Fibroblast of lung (primary cell): ENCODE results near the gene ZFPM1. TPM values are rescaled to one million over a fixed set of nuclear protein-coding genes. Genes with fewer than 3 reads are reported as not detected.

Experiments used
- DNase-seq, 2 donors: peaks; one replicate each; pipeline versions ENCODE4 v3.0.0 to v3.0.0-alpha.2; 2010; ENCODE audit warnings: low read depth in 2 of 2
- H2AFZ ChIP-seq: 2 replicates; pipeline ENCODE4 v1.5.1; 2012; ENCODE audit warnings: low read length, control low read depth, inconsistent platforms
- H3K27ac ChIP-seq: 2 replicates; pipeline ENCODE4 v1.5.1; 2011; ENCODE audit warnings: low read length, control low read depth; ENCODE audit not compliant: insufficient read depth
- H3K27me3 ChIP-seq: 2 replicates; pipeline ENCODE4 v1.5.1; 2011; ENCODE audit warnings: mild to moderate bottlenecking, low read length; ENCODE audit not compliant: control insufficient read depth, insufficient read depth
- H3K36me3 ChIP-seq: 2 replicates; pipeline ENCODE4 v1.5.1; 2011; ENCODE audit warnings: low read length; ENCODE audit not compliant: control insufficient read depth, insufficient read depth
- H3K4me1 ChIP-seq: 2 replicates; pipeline ENCODE4 v1.5.1; 2011; ENCODE audit warnings: low read length; ENCODE audit not compliant: control insufficient read depth, insufficient read depth; ENCODE audit errors: extremely low read depth
- H3K4me2 ChIP-seq: 2 replicates; pipeline ENCODE4 v1.5.1; 2011; ENCODE audit warnings: low read length, control low read depth; ENCODE audit not compliant: insufficient read depth; ENCODE audit errors: extremely low read depth
- H3K4me3 ChIP-seq, 4 experiments: fragments of 200-600 bp in 1 of 4; sonication (generic) in 1 of 4; replicated peaks in 1 of 4; 2 replicates each; pipeline ENCODE4 v1.5.1; 2011 to 2016; ENCODE audit warnings: low read length in 4 of 4, low read depth in 3 of 4, mild to moderate bottlenecking in 3 of 4, control low read depth in 2 of 4, inconsistent platforms in 1 of 4, mixed read lengths in 1 of 4; ENCODE audit not compliant: insufficient read depth in 1 of 4; ENCODE audit errors: control extremely low read depth in 1 of 4
- H3K79me2 ChIP-seq: 2 replicates; pipeline ENCODE4 v1.5.1; 2012; ENCODE audit warnings: mild to moderate bottlenecking, low read length, inconsistent platforms; ENCODE audit not compliant: control insufficient read depth, insufficient read depth
- H3K9ac ChIP-seq: 2 replicates; pipeline ENCODE4 v1.5.1; 2011; ENCODE audit warnings: mild to moderate bottlenecking, low read length, control low read depth; ENCODE audit not compliant: insufficient read depth
- H3K9me3 ChIP-seq: 2 replicates; pipeline ENCODE4 v1.5.1; 2012; ENCODE audit warnings: low read depth, low read length; ENCODE audit not compliant: control insufficient read depth, insufficient read depth
- H4K20me1 ChIP-seq: 2 replicates; pipeline ENCODE4 v1.5.1; 2011; ENCODE audit warnings: low read length; ENCODE audit not compliant: control insufficient read depth, insufficient read depth; ENCODE audit errors: extremely low read depth
- CTCF ChIP-seq, 2 donors: IDR thresholded peaks in 1 of 2; conservative IDR thresholded peaks in 1 of 2; 1 replicate in 1 of 2; 2 replicates in 1 of 2; pipeline ENCODE4 v1.5.1; 2011 to 2012; ENCODE audit warnings: low read length in 2 of 2, control low read depth in 1 of 2, inconsistent platforms in 1 of 2, low read depth in 1 of 2, mild to moderate bottlenecking in 1 of 2
- EZH2 ChIP-seq: IDR thresholded peaks from 2 replicates; pipeline ENCODE4 v1.5.1; 2012; ENCODE audit warnings: low read length, control low read depth, mild to moderate bottlenecking; ENCODE audit errors: missing control alignments
- polyA plus RNA-seq, 2 donors: library from polyadenylated mRNA; depleted of rRNA in 1 of 2; stranded (reverse) in 1 of 2; unstranded in 1 of 2; fragments of >200 nt; gene quantifications; 2 replicates each; pipeline ENCODE4 v1.2.1, GENCODE V29; 2011 to 2012; ENCODE audit warnings: missing spikeins in 1 of 2
- total RNA-seq: library from RNA; depleted of rRNA; stranded (reverse); fragments of >200 nt; gene quantifications from 2 replicates; pipeline ENCODE4 v1.2.1, GENCODE V29; 2014

ZFPM1 gene
- total and polyA plus RNA-seq, 2 donors (not counting 1 experiment from before 2014, with no cell fraction given) = 0.27 to 1.7 TPM

GRCh38 chr16:88536510-88536909 is 83.4 kb downstream of the ZFPM1 start:
- H3K4me1 ChIP-seq = peaks cover 5% of the 10 kb centered on the region
- peaks cover 6% of the 10 kb centered on the region for H3K36me3 ChIP-seq
- no peak for DNase-seq
- H3K4me2 ChIP-seq = no peak overlapping the region
- TF ChIP-seq EZH2 (no peak), CTCF (conservative IDR thresholded peaks at IDR 0.05 in 1 of 2, IDR thresholded peaks at IDR 0.05 in 1 of 2; ENCODE audit: low read depth in 1 of 2, low read length in 2 of 2) (no peak)
- no peaks in the 10 kb centered on the region for H3K9me3 ChIP-seq
- no peak overlapping the region for H3K4me3 ChIP-seq
- no peak overlapping the region for H3K9ac ChIP-seq
- H3K27ac ChIP-seq = no peak overlapping the region
- peaks cover 26% of the 10 kb centered on the region for H3K27me3 ChIP-seq
- no peaks in the 10 kb centered on the region for H4K20me1 ChIP-seq
- no peak overlapping the region for H2AFZ ChIP-seq
- no peaks in the 10 kb centered on the region for H3K79me2 ChIP-seq

- no peak overlapping the region for H3K9ac ChIP-seq
- DNase-seq = no peak
- H3K9me3 ChIP-seq = no peaks in the 10 kb centered on the region
- H3K4me3 ChIP-seq = no peak overlapping the region
- peaks cover 5% of the 10 kb centered on the region for H3K4me1 ChIP-seq
- H2AFZ ChIP-seq = no peak overlapping the region
- H3K27ac ChIP-seq = no peak overlapping the region
- H3K36me3 ChIP-seq = peaks cover 5% of the 10 kb centered on the region
- no peak for TF ChIP-seq CTCF (conservative IDR thresholded peaks at IDR 0.05 in 1 of 2, IDR thresholded peaks at IDR 0.05 in 1 of 2; ENCODE audit: low read depth in 1 of 2, low read length in 2 of 2)
- no peak for TF ChIP-seq EZH2
- H3K27me3 ChIP-seq = peaks cover 28% of the 10 kb centered on the region
- H4K20me1 ChIP-seq = no peaks in the 10 kb centered on the region
- no peaks in the 10 kb centered on the region for H3K79me2 ChIP-seq
- no peak overlapping the region for H3K4me2 ChIP-seq
Observed at GRCh38 chr16:88536971-88537751, 84.1 kb downstream of the ZFPM1 start.

GRCh38 chr16:88537859-88538258 is 84.8 kb downstream of the ZFPM1 start:
- H3K4me2 ChIP-seq = no peak overlapping the region
- no peak overlapping the region for H3K4me3 ChIP-seq
- H3K27ac ChIP-seq = no peak overlapping the region
- no peak overlapping the region for H2AFZ ChIP-seq
- no peaks in the 10 kb centered on the region for H4K20me1 ChIP-seq
- H3K27me3 ChIP-seq = peaks cover 30% of the 10 kb centered on the region
- DNase-seq = no peak
- H3K36me3 ChIP-seq = peaks cover 5% of the 10 kb centered on the region
- no peaks in the 10 kb centered on the region for H3K79me2 ChIP-seq
- TF ChIP-seq EZH2 (no peak), CTCF (conservative IDR thresholded peaks at IDR 0.05 in 1 of 2, IDR thresholded peaks at IDR 0.05 in 1 of 2; ENCODE audit: low read depth in 1 of 2, low read length in 2 of 2) (no peak)
- H3K4me1 ChIP-seq = peaks cover 5% of the 10 kb centered on the region
- no peaks in the 10 kb centered on the region for H3K9me3 ChIP-seq
- H3K9ac ChIP-seq = no peak overlapping the region
